ENCODE measurements around the gene TRIM42. TPM values are rescaled to one million over a fixed set of nuclear protein-coding genes. Genes with fewer than 3 reads are reported as not detected.

TRIM42 gene
- polyA plus RNA-seq, 1 donor (not counting 4 experiments of a cell fraction or from before 2014, with no cell fraction given) = not detected

- Histone ChIP-seq H2AFZ (ENCODE audit: control insufficient read depth, low read length) (no peak overlapping the region), H3K36me3 (ENCODE audit: control insufficient read depth in 2 of 2, extremely low read depth in 1 of 2, insufficient read depth in 2 of 2, low read length in 2 of 2) (no peaks in the 10 kb centered on the region), H3K4me2 (ENCODE audit: control insufficient read depth, extremely low read depth, insufficient read depth, low read depth, low read length) (no peak overlapping the region), H3K79me2 (ENCODE audit: control insufficient read depth, insufficient read depth, low read length) (no peaks in the 10 kb centered on the region), H3K27ac (ENCODE audit: control insufficient read depth, insufficient read depth, low read length) (no peak overlapping the region), H3K4me3 (ENCODE audit: control insufficient read depth in 2 of 3, extremely low read depth in 1 of 3, insufficient read depth in 2 of 3, low read depth in 1 of 3, low read length in 3 of 3) (no peak overlapping the region), H3K9me1 (ENCODE audit: control insufficient read depth, extremely low read depth, insufficient read depth, low read length) (no peaks in the 10 kb centered on the region), H3K4me1 (ENCODE audit: control insufficient read depth, extremely low read depth, insufficient read depth, low read length) (no peaks in the 10 kb centered on the region), H3K9ac (ENCODE audit: control insufficient read depth, extremely low read depth, insufficient read depth, low read length) (no peak overlapping the region), H3K9me3 (ENCODE audit: control insufficient read depth, low read depth, low read length) (peaks cover 2% of the 10 kb centered on the region), H3K27me3 (ENCODE audit: control insufficient read depth, extremely low read depth, insufficient read depth, low read length) (no peaks in the 10 kb centered on the region), H4K20me1 (ENCODE audit: control insufficient read depth, extremely low read depth, insufficient read depth, low read length) (no peaks in the 10 kb centered on the region)
- no peak for DNase-seq (ENCODE audit: low read depth, low spot score)
- no peak for FAIRE-seq
- dilution Hi-C loops (cut with MboI; ENCODE audit: extremely low pct_ligation_motif_present, low sequenced_read_pairs) = no loop called here
- no peak for TF ChIP-seq EZH2 (IDR thresholded peaks at IDR 0.05; ENCODE audit: low read length)
- no peak for TF ChIP-seq CTCF (optimal IDR thresholded peaks at IDR 0.05 in 1 of 3, IDR thresholded peaks at IDR 0.05 in 1 of 3, conservative IDR thresholded peaks at IDR 0.05 in 1 of 3; ENCODE audit: extremely low read depth in 1 of 3, insufficient read depth in 2 of 3, low read length in 3 of 3)
Measured at GRCh38 chr3:140705954-140706353, 28.1 kb downstream of the TRIM42 start.

- no peaks in the 10 kb centered on the region for H3K36me3 ChIP-seq (ENCODE audit: control insufficient read depth in 2 of 2, extremely low read depth in 1 of 2, insufficient read depth in 2 of 2, low read length in 2 of 2)
- H2AFZ ChIP-seq (ENCODE audit: control insufficient read depth, low read length) = no peak overlapping the region
- no peaks in the 10 kb centered on the region for H3K79me2 ChIP-seq (ENCODE audit: control insufficient read depth, insufficient read depth, low read length)
- H3K9ac ChIP-seq (ENCODE audit: control insufficient read depth, extremely low read depth, insufficient read depth, low read length) = no peak overlapping the region
- no peak overlapping the region for H3K27ac ChIP-seq (ENCODE audit: control insufficient read depth, insufficient read depth, low read length)
- H3K9me3 ChIP-seq (ENCODE audit: control insufficient read depth, low read depth, low read length) = peaks cover 2% of the 10 kb centered on the region
- dilution Hi-C loops (cut with MboI; ENCODE audit: extremely low pct_ligation_motif_present, low sequenced_read_pairs) = no loop called here
- no peaks in the 10 kb centered on the region for H4K20me1 ChIP-seq (ENCODE audit: control insufficient read depth, extremely low read depth, insufficient read depth, low read length)
- no peaks in the 10 kb centered on the region for H3K9me1 ChIP-seq (ENCODE audit: control insufficient read depth, extremely low read depth, insufficient read depth, low read length)
- FAIRE-seq = no peak
- DNase-seq (ENCODE audit: low read depth, low spot score) = no peak
- no peak overlapping the region for H3K4me2 ChIP-seq (ENCODE audit: control insufficient read depth, extremely low read depth, insufficient read depth, low read depth, low read length)
- no peak overlapping the region for H3K4me3 ChIP-seq (ENCODE audit: control insufficient read depth in 2 of 3, extremely low read depth in 1 of 3, insufficient read depth in 2 of 3, low read depth in 1 of 3, low read length in 3 of 3)
- no peaks in the 10 kb centered on the region for H3K4me1 ChIP-seq (ENCODE audit: control insufficient read depth, extremely low read depth, insufficient read depth, low read length)
- TF ChIP-seq EZH2 (IDR thresholded peaks at IDR 0.05; ENCODE audit: low read length) = no peak
- TF ChIP-seq CTCF (optimal IDR thresholded peaks at IDR 0.05 in 1 of 3, IDR thresholded peaks at IDR 0.05 in 1 of 3, conservative IDR thresholded peaks at IDR 0.05 in 1 of 3; ENCODE audit: extremely low read depth in 1 of 3, insufficient read depth in 2 of 3, low read length in 3 of 3) = no peak
- H3K27me3 ChIP-seq (ENCODE audit: control insufficient read depth, extremely low read depth, insufficient read depth, low read length) = no peaks in the 10 kb centered on the region
Measured at GRCh38 chr3:140706360-140706759, 28.5 kb downstream of the TRIM42 start.
